Keratinocyte (primary cell): ENCODE measurements around the gene TNFAIP2. TPM values are rescaled to one million over a fixed set of nuclear protein-coding genes. Genes with fewer than 3 reads are reported as not detected.

Experiments used
- DNase-seq: peaks from one replicate; pipeline ENCODE4 v3.0.0-alpha.2; 2011; ENCODE audit warnings: low read depth, missing footprints, low spot score
- FAIRE-seq: peaks from 2 replicates; lab custom pipeline; 2011; peaks lifted over from hg19 to GRCh38; lab: Jason Lieb, UNC
- H2AFZ ChIP-seq: 2 replicates; pipeline ENCODE4 v1.6.0; 2012; ENCODE audit warnings: low read length, control low read depth, inconsistent platforms; ENCODE audit not compliant: control insufficient read depth
- H3K27ac ChIP-seq: 2 replicates; pipeline ENCODE4 v1.5.1; 2011; ENCODE audit warnings: low read length; ENCODE audit not compliant: control insufficient read depth, insufficient read depth
- H3K27me3 ChIP-seq: 3 replicates; pipeline ENCODE4 v1.6.0; 2011; ENCODE audit warnings: low read length; ENCODE audit not compliant: control insufficient read depth, insufficient read depth; ENCODE audit errors: extremely low read depth
- H3K36me3 ChIP-seq, 2 experiments: 2 replicates in 1 of 2; 3 replicates in 1 of 2; pipeline ENCODE4 v1.5.1; 2011; ENCODE audit warnings: low read length in 2 of 2, mild to moderate bottlenecking in 1 of 2; ENCODE audit not compliant: control insufficient read depth in 2 of 2, insufficient read depth in 2 of 2; ENCODE audit errors: extremely low read depth in 1 of 2
- H3K4me1 ChIP-seq: 3 replicates; pipeline ENCODE4 v1.5.1; 2011; ENCODE audit warnings: low read length; ENCODE audit not compliant: control insufficient read depth, insufficient read depth; ENCODE audit errors: extremely low read depth
- H3K4me2 ChIP-seq: 3 replicates; pipeline ENCODE4 v1.6.0; 2011; ENCODE audit warnings: low read depth, low read length; ENCODE audit not compliant: control insufficient read depth, insufficient read depth; ENCODE audit errors: extremely low read depth
- H3K4me3 ChIP-seq, 3 experiments: fragments of 200-600 bp in 1 of 3; sonication (generic) in 1 of 3; 2 replicates in 2 of 3; 3 replicates in 1 of 3; pipeline ENCODE4 v1.5.1; 2011 to 2016; ENCODE audit warnings: low read length in 3 of 3, mild to moderate bottlenecking in 3 of 3, control low read depth in 2 of 3, inconsistent platforms in 1 of 3, low read depth in 1 of 3, mixed read lengths in 1 of 3, mixed run types in 1 of 3, moderate library complexity in 1 of 3; ENCODE audit not compliant: control insufficient read depth in 2 of 3, insufficient read depth in 2 of 3; ENCODE audit errors: extremely low read depth in 1 of 3
- H3K79me2 ChIP-seq: 2 replicates; pipeline ENCODE4 v1.6.0; 2012; ENCODE audit warnings: low read length; ENCODE audit not compliant: control insufficient read depth, insufficient read depth
- H3K9ac ChIP-seq: 3 replicates; pipeline ENCODE4 v1.6.0; 2011; ENCODE audit warnings: low read length; ENCODE audit not compliant: control insufficient read depth, insufficient read depth; ENCODE audit errors: extremely low read depth
- H3K9me1 ChIP-seq: 3 replicates; pipeline ENCODE4 v1.6.0; 2011; ENCODE audit warnings: low read length; ENCODE audit not compliant: control insufficient read depth, insufficient read depth; ENCODE audit errors: extremely low read depth
- H3K9me3 ChIP-seq: 2 replicates; pipeline ENCODE4 v1.5.1; 2012; ENCODE audit warnings: low read depth, low read length; ENCODE audit not compliant: control insufficient read depth
- H4K20me1 ChIP-seq: 3 replicates; pipeline ENCODE4 v1.6.0; 2011; ENCODE audit warnings: low read length; ENCODE audit not compliant: control insufficient read depth, insufficient read depth; ENCODE audit errors: extremely low read depth
- EZH2 ChIP-seq: IDR thresholded peaks from one replicate; pipeline ENCODE4 v1.6.1; 2012; ENCODE audit warnings: inconsistent platforms, mild to moderate bottlenecking, low read length, moderate library complexity
- dilution Hi-C: fragments of 300-500 bp; cut with MboI; formaldehyde crosslinking; loops from one replicate; pipeline ENCODE4 v1.7.0; 2020; ENCODE audit warnings: low sequenced_read_pairs; ENCODE audit not compliant: extremely low pct_ligation_motif_present
- polyA plus RNA-seq, 5 experiments: library from polyadenylated mRNA; depleted of rRNA in 3 of 5; stranded (reverse) in 3 of 5; stranded (forward) in 1 of 5; unstranded in 1 of 5; fragments of >200 nt; gene quantifications; 1 replicate in 1 of 5; 2 replicates in 3 of 5; 3 replicates in 1 of 5; pipeline versions ENCODE4 v1.2.1 to v1.2.3, GENCODE V29; 2011 to 2012; ENCODE audit warnings: missing spikeins in 2 of 5, low read depth in 1 of 5, low replicate concordance in 1 of 5
- TF ChIP-seq, protein P1 (sequence below), 3 experiments: IDR thresholded peaks in 1 of 3; conservative IDR thresholded peaks in 1 of 3; optimal IDR thresholded peaks in 1 of 3; 2 replicates in 2 of 3; 3 replicates in 1 of 3; pipeline versions ENCODE3 to v1.5.1; 2011; ENCODE audit warnings: low read length in 3 of 3, mild to moderate bottlenecking in 3 of 3, moderate library complexity in 2 of 3, control low read depth in 1 of 3, inconsistent platforms in 1 of 3; ENCODE audit not compliant: insufficient read depth in 2 of 3; ENCODE audit errors: extremely low read depth in 1 of 3

The TNFAIP2 gene
- polyA plus RNA-seq, 1 donor (not counting 4 experiments of a cell fraction or from before 2014, with no cell fraction given), result 0.71 TPM

DNA sequence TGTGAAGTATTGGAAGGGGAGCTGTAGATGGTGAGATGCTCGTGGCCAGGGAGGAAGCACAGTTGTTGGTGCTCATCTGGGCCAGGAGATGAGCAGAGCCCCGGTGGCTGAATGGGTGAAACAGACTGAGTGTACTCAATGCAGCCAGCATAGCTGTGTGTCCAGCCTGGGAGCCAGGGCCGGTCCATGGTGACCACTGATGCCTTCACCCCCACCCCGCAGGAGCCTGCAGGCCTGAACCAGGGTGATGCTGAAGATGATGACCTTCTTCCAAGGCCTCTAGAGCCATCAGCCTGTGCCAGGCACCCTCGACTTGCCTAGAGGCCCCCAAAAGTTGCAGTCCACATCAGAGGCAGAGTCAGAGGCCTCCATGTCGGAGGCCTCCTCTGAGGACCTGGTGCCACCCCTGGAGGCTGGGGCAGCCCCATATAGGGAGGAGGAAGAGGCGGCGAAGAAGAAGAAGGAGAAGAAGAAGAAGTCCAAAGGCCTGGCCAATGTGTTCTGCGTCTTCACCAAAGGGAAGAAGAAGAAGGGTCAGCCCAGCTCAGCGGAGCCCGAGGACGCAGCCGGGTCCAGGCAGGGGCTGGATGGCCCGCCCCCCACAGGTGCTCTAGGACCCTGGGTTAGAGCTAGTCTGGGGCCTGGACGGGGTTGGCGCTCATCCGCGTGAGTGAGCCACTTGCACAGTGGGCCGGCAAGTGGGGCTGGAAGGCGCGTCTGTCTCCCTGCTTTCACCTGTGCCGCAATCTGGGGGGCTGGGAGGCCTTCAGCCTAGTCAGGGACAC is 3.0 kb downstream of the TNFAIP2 start:
- Histone ChIP-seq H3K27me3 (peaks cover 50% of the 10 kb centered on the region), H3K9ac (no peak overlapping the region), H3K9me1 (no peaks in the 10 kb centered on the region), H3K79me2 (no peaks in the 10 kb centered on the region), H4K20me1 (peaks cover 2% of the 10 kb centered on the region), H2AFZ (no peak overlapping the region), H3K27ac (no peak overlapping the region), H3K9me3 (no peaks in the 10 kb centered on the region), H3K4me1 (peaks cover 45% of the 10 kb centered on the region), H3K4me3 (peak overlapping the region; percentile 10 to 34 (median 20)), H3K4me2 (peak overlapping the region; percentile 51), H3K36me3 (no peaks in the 10 kb centered on the region)
- dilution Hi-C loops, result no loop called here
- DNase-seq (no peak), FAIRE-seq (no peak)
- no peak for TF ChIP-seq EZH2
- TF ChIP-seq, protein P1, sequence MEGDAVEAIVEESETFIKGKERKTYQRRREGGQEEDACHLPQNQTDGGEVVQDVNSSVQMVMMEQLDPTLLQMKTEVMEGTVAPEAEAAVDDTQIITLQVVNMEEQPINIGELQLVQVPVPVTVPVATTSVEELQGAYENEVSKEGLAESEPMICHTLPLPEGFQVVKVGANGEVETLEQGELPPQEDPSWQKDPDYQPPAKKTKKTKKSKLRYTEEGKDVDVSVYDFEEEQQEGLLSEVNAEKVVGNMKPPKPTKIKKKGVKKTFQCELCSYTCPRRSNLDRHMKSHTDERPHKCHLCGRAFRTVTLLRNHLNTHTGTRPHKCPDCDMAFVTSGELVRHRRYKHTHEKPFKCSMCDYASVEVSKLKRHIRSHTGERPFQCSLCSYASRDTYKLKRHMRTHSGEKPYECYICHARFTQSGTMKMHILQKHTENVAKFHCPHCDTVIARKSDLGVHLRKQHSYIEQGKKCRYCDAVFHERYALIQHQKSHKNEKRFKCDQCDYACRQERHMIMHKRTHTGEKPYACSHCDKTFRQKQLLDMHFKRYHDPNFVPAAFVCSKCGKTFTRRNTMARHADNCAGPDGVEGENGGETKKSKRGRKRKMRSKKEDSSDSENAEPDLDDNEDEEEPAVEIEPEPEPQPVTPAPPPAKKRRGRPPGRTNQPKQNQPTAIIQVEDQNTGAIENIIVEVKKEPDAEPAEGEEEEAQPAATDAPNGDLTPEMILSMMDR (optimal IDR thresholded peaks at IDR 0.05 in 1 of 3, IDR thresholded peaks at IDR 0.05 in 1 of 3, conservative IDR thresholded peaks at IDR 0.05 in 1 of 3; ENCODE audit: extremely low read depth in 1 of 3, insufficient read depth in 2 of 3, low read length in 3 of 3), result no peak

DNA sequence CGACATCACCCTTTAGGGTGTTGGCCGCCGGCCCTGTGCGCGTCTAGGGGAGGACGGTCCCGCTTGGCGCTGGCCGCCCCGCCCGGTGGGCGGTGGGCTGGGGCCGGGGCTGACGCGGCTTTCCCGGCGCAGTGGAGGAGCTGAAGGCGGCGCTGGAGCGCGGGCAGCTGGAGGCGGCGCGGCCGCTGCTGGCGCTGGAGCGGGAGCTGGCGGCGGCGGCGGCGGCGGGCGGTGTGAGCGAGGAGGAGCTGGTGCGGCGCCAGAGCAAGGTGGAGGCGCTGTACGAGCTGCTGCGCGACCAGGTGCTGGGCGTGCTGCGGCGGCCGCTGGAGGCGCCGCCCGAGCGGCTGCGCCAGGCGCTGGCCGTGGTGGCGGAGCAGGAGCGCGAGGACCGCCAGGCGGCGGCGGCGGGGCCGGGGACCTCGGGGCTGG is 3.6 kb downstream of the TNFAIP2 start:
- Histone ChIP-seq H4K20me1 (peaks cover 2% of the 10 kb centered on the region), H3K36me3 (no peaks in the 10 kb centered on the region), H3K27me3 (peaks cover 46% of the 10 kb centered on the region), H3K4me2 (peak overlapping the region; percentile 51), H3K9me1 (no peaks in the 10 kb centered on the region), H3K4me3 (peak overlapping the region; percentile 10 to 34 (median 20)), H2AFZ (no peak overlapping the region), H3K9me3 (no peaks in the 10 kb centered on the region), H3K79me2 (no peaks in the 10 kb centered on the region), H3K9ac (no peak overlapping the region), H3K27ac (no peak overlapping the region), H3K4me1 (peaks cover 46% of the 10 kb centered on the region)
- dilution Hi-C loops, result no loop called here
- FAIRE-seq, result no peak
- no peak for DNase-seq
- no peak for TF ChIP-seq EZH2
- TF ChIP-seq, protein P1 (optimal IDR thresholded peaks at IDR 0.05 in 1 of 3, IDR thresholded peaks at IDR 0.05 in 1 of 3, conservative IDR thresholded peaks at IDR 0.05 in 1 of 3; ENCODE audit: extremely low read depth in 1 of 3, insufficient read depth in 2 of 3, low read length in 3 of 3), result peak in 1 of 3 experiments; percentile 12
